Liver (tissue), 9 donors: ENCODE measurements around the gene GREM1. TPM values are rescaled to one million over a fixed set of nuclear protein-coding genes. Genes with fewer than 3 reads are reported as not detected.

Experiments
- DNase-seq: peaks from one replicate; pipeline ENCODE4 v3.0.0-alpha.2; 2017; ENCODE audit warnings: low spot score
- H3K27ac ChIP-seq, 2 donors: one replicate each; pipeline ENCODE4 v1.7.0; 2013; ENCODE audit warnings: inconsistent platforms in 2 of 2, low read length in 2 of 2, control low read depth in 1 of 2, low read depth in 1 of 2, mild to moderate bottlenecking in 1 of 2
- H3K27me3 ChIP-seq, 4 donors: one replicate each; pipeline versions ENCODE4 v1.6.1 to v1.7.0; 2013; ENCODE audit warnings: low read length in 3 of 4, inconsistent platforms in 1 of 4, mild to moderate bottlenecking in 1 of 4, moderate library complexity in 1 of 4; ENCODE audit not compliant: control insufficient read depth in 4 of 4, insufficient read depth in 4 of 4
- H3K36me3 ChIP-seq, 4 donors: one replicate each; pipeline versions ENCODE4 v1.6.1 to v1.7.0; 2013; ENCODE audit warnings: low read length in 3 of 4, mild to moderate bottlenecking in 3 of 4, low read depth in 1 of 4, moderate library complexity in 1 of 4; ENCODE audit not compliant: control insufficient read depth in 4 of 4, insufficient read depth in 3 of 4
- H3K4me1 ChIP-seq, 4 donors: one replicate each; pipeline versions ENCODE4 v1.6.1 to v1.7.0; 2013; ENCODE audit warnings: low read length in 3 of 4, mild to moderate bottlenecking in 3 of 4, moderate library complexity in 1 of 4; ENCODE audit not compliant: control insufficient read depth in 4 of 4, insufficient read depth in 4 of 4
- H3K4me3 ChIP-seq, 3 donors: one replicate each; pipeline versions ENCODE4 v1.6.1 to v1.7.0; 2013; ENCODE audit warnings: low read length in 3 of 3, control low read depth in 1 of 3, low read depth in 1 of 3, mild to moderate bottlenecking in 1 of 3
- H3K9ac ChIP-seq, 2 donors: one replicate each; pipeline ENCODE4 v1.7.0; 2013; ENCODE audit warnings: low read length in 2 of 2, mild to moderate bottlenecking in 2 of 2, moderate library complexity in 2 of 2, control low read depth in 1 of 2, low read depth in 1 of 2
- H3K9me3 ChIP-seq, 4 donors: one replicate each; pipeline versions ENCODE4 v1.6.1 to v1.7.0; 2013; ENCODE audit warnings: low read length in 3 of 4; ENCODE audit not compliant: control insufficient read depth in 4 of 4
- ATF3 ChIP-seq: IDR thresholded peaks from 2 replicates; pipeline ENCODE4 v1.6.1; 2016; ENCODE audit warnings: antibody characterized with exemption
- CTCF ChIP-seq: fragments of 150-350 bp; IDR thresholded peaks from 2 replicates; pipeline ENCODE4 v1.5.1; 2017; ENCODE audit warnings: improper control_type of control experiment, low read depth, low read length; ENCODE audit not compliant: missing input control
- EGR1 ChIP-seq, 2 donors: IDR thresholded peaks; 2 replicates each; pipeline ENCODE4 v1.6.1; 2016 to 2018; ENCODE audit warnings: antibody characterized with exemption in 2 of 2, low read depth in 2 of 2
- FOXA1 ChIP-seq: IDR thresholded peaks from 2 replicates; pipeline ENCODE4 v1.6.1; 2016; ENCODE audit warnings: antibody characterized with exemption
- FOXA2 ChIP-seq: IDR thresholded peaks from 2 replicates; pipeline ENCODE4 v1.6.1; 2016; ENCODE audit warnings: antibody characterized with exemption
- GABPA ChIP-seq, 2 donors: IDR thresholded peaks in 1 of 2; conservative IDR thresholded peaks in 1 of 2; 2 replicates each; pipeline ENCODE4 v1.6.1; 2016; ENCODE audit warnings: antibody characterized with exemption in 2 of 2, mild to moderate bottlenecking in 1 of 2, moderate library complexity in 1 of 2
- HNF4A ChIP-seq, 2 donors: conservative IDR thresholded peaks; 2 replicates each; pipeline ENCODE4 v1.6.1; 2016; ENCODE audit warnings: antibody characterized with exemption in 2 of 2, mild to moderate bottlenecking in 2 of 2
- HNF4G ChIP-seq: IDR thresholded peaks from 2 replicates; pipeline ENCODE4 v1.6.1; 2016; ENCODE audit warnings: antibody characterized with exemption
- JUND ChIP-seq, 2 donors: IDR thresholded peaks; 2 replicates each; pipeline ENCODE4 v1.6.1; 2016; ENCODE audit warnings: antibody characterized with exemption in 2 of 2
- MAX ChIP-seq: IDR thresholded peaks from 2 replicates; pipeline ENCODE4 v1.6.1; 2016; ENCODE audit warnings: antibody characterized with exemption
- NR2F2 ChIP-seq: IDR thresholded peaks from 2 replicates; pipeline ENCODE4 v1.6.1; 2016; ENCODE audit warnings: antibody characterized with exemption
- RAD21 ChIP-seq, 2 donors: IDR thresholded peaks; 2 replicates each; pipeline ENCODE4 v1.6.1; 2016; ENCODE audit warnings: antibody characterized with exemption in 2 of 2, mild to moderate bottlenecking in 2 of 2
- REST ChIP-seq: IDR thresholded peaks from 2 replicates; pipeline ENCODE4 v1.6.1; 2016; ENCODE audit warnings: antibody characterized with exemption, mild to moderate bottlenecking
- RXRA ChIP-seq, 2 donors: IDR thresholded peaks; 2 replicates each; pipeline ENCODE4 v1.6.1; 2017 to 2018; ENCODE audit warnings: antibody characterized with exemption in 2 of 2, mild to moderate bottlenecking in 1 of 2
- SP1 ChIP-seq: IDR thresholded peaks from 2 replicates; pipeline ENCODE4 v1.6.1; 2018; ENCODE audit warnings: antibody characterized with exemption, mild to moderate bottlenecking
- TAF1 ChIP-seq: conservative IDR thresholded peaks from 2 replicates; pipeline ENCODE4 v1.6.1; 2016; ENCODE audit warnings: antibody characterized with exemption, mild to moderate bottlenecking
- YY1 ChIP-seq: IDR thresholded peaks from 2 replicates; pipeline ENCODE4 v1.6.1; 2016; ENCODE audit warnings: antibody characterized with exemption, mild to moderate bottlenecking
- ZBTB33 ChIP-seq: IDR thresholded peaks from 2 replicates; pipeline ENCODE4 v1.6.1; 2016; ENCODE audit warnings: antibody characterized with exemption
- WGBS: extraction: QIAGEN DNeasy Blood & Tissue Kit; methylation state at CpG from one replicate; pipeline ENCODE4 v1.1.7; 2013; 5-methylcytosine and 5-hydroxymethylcytosine counted together
- polyA plus RNA-seq, 2 donors: library from polyadenylated mRNA; stranded (reverse) in 1 of 2; unstranded in 1 of 2; fragments of 200-250 nt in 1 of 2; fragments of >200 nt in 1 of 2; fragmentation: Nextera tagmentation in 1 of 2; extraction: Ambion mirVana in 1 of 2; gene quantifications; one replicate each; pipeline versions ENCODE4 v1.2.1 to v1.2.3, GENCODE V29; 2013 to 2015
- total RNA-seq, 2 donors: library from RNA; depleted of rRNA; stranded (reverse); fragments of >200 nt; gene quantifications; one replicate each; pipeline ENCODE4 v1.2.3, GENCODE V29; 2014
- donor health status: healthy.
- donor health status: healthy.
- donor health status: healthy.
- donor health status: healthy.
- donor health status: healthy.

The GREM1 gene
- total and polyA plus RNA-seq, 4 donors = under 0.01 to 1.6 (median 0.50) TPM

GRCh38 chr15:32691689-32692038, 26.1 kb upstream of the GREM1 start:
- Histone ChIP-seq H3K4me3 (no peak overlapping the region), H3K27me3 (no peaks in the 10 kb centered on the region), H3K9ac (no peak overlapping the region), H3K36me3 (peaks cover 0 to under 1% (median under 1%) of the 10 kb centered on the region in 4 donors), H3K4me1 (peaks cover 2 to 16% (median 3%) of the 10 kb centered on the region in 4 donors), H3K27ac (no peak overlapping the region), H3K9me3 (no peaks in the 10 kb centered on the region)
- TF ChIP-seq GABPA (IDR thresholded peaks at IDR 0.05 in 1 of 2, conservative IDR thresholded peaks at IDR 0.05 in 1 of 2) (no peak), HNF4A (conservative IDR thresholded peaks at IDR 0.05) (no peak), FOXA1 (no peak), JUND (IDR thresholded peaks at IDR 0.05) (no peak), RXRA (IDR thresholded peaks at IDR 0.05) (no peak), TAF1 (no peak), MAX (no peak), RAD21 (IDR thresholded peaks at IDR 0.05) (no peak), NR2F2 (no peak), EGR1 (IDR thresholded peaks at IDR 0.05; ENCODE audit: low read depth in 2 of 2) (no peak), HNF4G (no peak), FOXA2 (no peak), SP1 (no peak), ATF3 (no peak), YY1 (no peak), CTCF (no peak)
- no peak for DNase-seq
- 94% methylated on average over 10 of the region's 10 CpGs for WGBS

GRCh38 chr15:32692286-32692685, 25.5 kb upstream of the GREM1 start:
- no peak for TF ChIP-seq ZBTB33
- TF ChIP-seq JUND (IDR thresholded peaks at IDR 0.05) = no peak
- TF ChIP-seq YY1 = no peak
- TF ChIP-seq HNF4A (conservative IDR thresholded peaks at IDR 0.05) = no peak
- TF ChIP-seq SP1 = no peak
- no peak for TF ChIP-seq FOXA2
- TF ChIP-seq RAD21 (IDR thresholded peaks at IDR 0.05) = no peak
- TF ChIP-seq REST = no peak
- no peak for TF ChIP-seq HNF4G
- no peak for TF ChIP-seq MAX
- TF ChIP-seq GABPA (IDR thresholded peaks at IDR 0.05 in 1 of 2, conservative IDR thresholded peaks at IDR 0.05 in 1 of 2) = no peak
- TF ChIP-seq EGR1 (IDR thresholded peaks at IDR 0.05; ENCODE audit: low read depth in 2 of 2) = no peak
- no peak for TF ChIP-seq RXRA (IDR thresholded peaks at IDR 0.05)
- TF ChIP-seq ATF3 = no peak
- no peak for TF ChIP-seq TAF1
- no peak for TF ChIP-seq FOXA1
- TF ChIP-seq NR2F2 = no peak
- TF ChIP-seq CTCF = no peak
- H3K4me3 ChIP-seq = no peak overlapping the region
- no peak for DNase-seq
- 87% methylated on average over 2 of the region's 2 CpGs for WGBS
- H3K9me3 ChIP-seq = no peaks in the 10 kb centered on the region
- H3K4me1 ChIP-seq = peaks cover 2 to 17% (median 3%) of the 10 kb centered on the region in 4 donors
- no peak overlapping the region for H3K9ac ChIP-seq
- no peaks in the 10 kb centered on the region for H3K27me3 ChIP-seq
- no peak overlapping the region for H3K27ac ChIP-seq
- no peaks in the 10 kb centered on the region for H3K36me3 ChIP-seq
